ENCODE results near the gene MAP7D1.

DNA sequence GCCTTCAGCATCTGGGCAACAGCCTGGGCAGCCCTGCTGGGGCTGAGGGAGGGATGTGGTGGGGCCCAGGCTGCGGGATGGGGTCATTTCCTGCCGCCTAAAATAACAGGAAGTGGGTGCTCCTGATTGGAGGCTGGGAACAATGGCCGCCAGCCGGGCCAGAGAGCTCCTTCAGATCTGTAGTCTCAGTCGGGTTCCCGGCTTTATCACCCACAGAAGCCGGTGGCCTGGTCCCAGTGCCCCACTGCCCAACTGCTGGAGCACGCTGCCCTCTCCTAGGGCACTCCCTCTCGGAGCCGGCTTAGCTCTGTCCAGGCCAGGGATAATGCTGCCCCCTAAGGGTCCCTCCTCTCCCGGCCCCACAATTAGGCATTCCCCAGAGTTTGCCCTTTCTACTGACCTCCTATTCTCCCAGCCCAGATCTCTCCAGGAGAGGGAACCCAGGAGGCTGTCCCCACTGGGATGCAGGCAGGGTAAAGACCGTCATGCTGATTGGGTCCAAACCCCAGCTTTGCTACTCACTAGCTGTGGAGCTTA, 5.1 kb downstream of the MAP7D1 start:
- TF ChIP-seq TAF1 (IDR thresholded peaks at IDR 0.05; ENCODE audit: borderline replicate concordance, insufficient read depth, low read length) (no peak), SIN3A (IDR thresholded peaks at IDR 0.05; ENCODE audit: borderline replicate concordance, insufficient read depth, low read length) (no peak)
- TF ChIP-seq, protein P1, sequence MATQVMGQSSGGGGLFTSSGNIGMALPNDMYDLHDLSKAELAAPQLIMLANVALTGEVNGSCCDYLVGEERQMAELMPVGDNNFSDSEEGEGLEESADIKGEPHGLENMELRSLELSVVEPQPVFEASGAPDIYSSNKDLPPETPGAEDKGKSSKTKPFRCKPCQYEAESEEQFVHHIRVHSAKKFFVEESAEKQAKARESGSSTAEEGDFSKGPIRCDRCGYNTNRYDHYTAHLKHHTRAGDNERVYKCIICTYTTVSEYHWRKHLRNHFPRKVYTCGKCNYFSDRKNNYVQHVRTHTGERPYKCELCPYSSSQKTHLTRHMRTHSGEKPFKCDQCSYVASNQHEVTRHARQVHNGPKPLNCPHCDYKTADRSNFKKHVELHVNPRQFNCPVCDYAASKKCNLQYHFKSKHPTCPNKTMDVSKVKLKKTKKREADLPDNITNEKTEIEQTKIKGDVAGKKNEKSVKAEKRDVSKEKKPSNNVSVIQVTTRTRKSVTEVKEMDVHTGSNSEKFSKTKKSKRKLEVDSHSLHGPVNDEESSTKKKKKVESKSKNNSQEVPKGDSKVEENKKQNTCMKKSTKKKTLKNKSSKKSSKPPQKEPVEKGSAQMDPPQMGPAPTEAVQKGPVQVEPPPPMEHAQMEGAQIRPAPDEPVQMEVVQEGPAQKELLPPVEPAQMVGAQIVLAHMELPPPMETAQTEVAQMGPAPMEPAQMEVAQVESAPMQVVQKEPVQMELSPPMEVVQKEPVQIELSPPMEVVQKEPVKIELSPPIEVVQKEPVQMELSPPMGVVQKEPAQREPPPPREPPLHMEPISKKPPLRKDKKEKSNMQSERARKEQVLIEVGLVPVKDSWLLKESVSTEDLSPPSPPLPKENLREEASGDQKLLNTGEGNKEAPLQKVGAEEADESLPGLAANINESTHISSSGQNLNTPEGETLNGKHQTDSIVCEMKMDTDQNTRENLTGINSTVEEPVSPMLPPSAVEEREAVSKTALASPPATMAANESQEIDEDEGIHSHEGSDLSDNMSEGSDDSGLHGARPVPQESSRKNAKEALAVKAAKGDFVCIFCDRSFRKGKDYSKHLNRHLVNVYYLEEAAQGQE (IDR thresholded peaks at IDR 0.05; ENCODE audit: insufficient read depth in 1 of 2, low read depth in 2 of 2, low read length in 2 of 2) = no peak

All from PFSK-1 (cell line).